Pancreas (tissue), 10 donors: Measurements from ENCODE around the gene CACNA2D3. TPM values are rescaled to one million over a fixed set of nuclear protein-coding genes. Genes with fewer than 3 reads are reported as not detected.

Source experiments
- ATAC-seq, 4 donors: fragments of 200-7000 bp; cut with Tn5 transposase; one replicate each; pipeline versions ENCODE4 v1.8.0 to v1.9.1; 2020; ENCODE audit warnings: mild to moderate bottlenecking in 4 of 4, moderate library complexity in 4 of 4
- DNase-seq, 6 donors: peaks; one replicate each; pipeline ENCODE4 v3.0.0-alpha.2; 2020
- FAIRE-seq: peaks from 2 replicates; lab custom pipeline; 2012; peaks lifted over from hg19 to GRCh38; lab: Jason Lieb, UNC
- H3K27ac ChIP-seq, 4 donors: fragments of 200-600 bp; sonication (generic); 1 replicate in 3 of 4; 2 replicates in 1 of 4; pipeline versions ENCODE4 v1.5.0 to v1.8.0; 2020
- H3K27me3 ChIP-seq, 4 donors: fragments of 200-600 bp; one replicate each; pipeline ENCODE4 v1.8.0; 2021
- H3K36me3 ChIP-seq, 3 donors: fragments of 200-600 bp; sonication (generic) in 1 of 3; one replicate each; pipeline versions ENCODE4 v1.5.0 to v1.8.0; 2020 to 2021
- H3K4me1 ChIP-seq, 3 donors: fragments of 200-600 bp; one replicate each; pipeline ENCODE4 v1.8.0; 2021
- H3K4me3 ChIP-seq, 4 donors: fragments of 200-600 bp; sonication (generic) in 2 of 4; one replicate each; pipeline versions ENCODE4 v1.5.0 to v1.8.0; 2020 to 2021
- H3K9me3 ChIP-seq, 4 donors: fragments of 200-600 bp; one replicate each; pipeline ENCODE4 v1.8.0; 2021
- CTCF ChIP-seq, 4 donors: fragments of 200-600 bp; sonication (generic) in 3 of 4; IDR thresholded peaks; one replicate each; pipeline versions ENCODE4 v1.5.0 to v1.8.0; 2021; ENCODE audit warnings: antibody characterized with exemption in 4 of 4
- WGBS, 2 donors: extraction: QIAGEN DNeasy Blood & Tissue Kit; methylation state at CpG; one replicate each; pipeline ENCODE4 v1.1.7; 2013; 5-methylcytosine and 5-hydroxymethylcytosine counted together
- intact Hi-C, 3 donors: fragments of 100-400 bp; cut with DNase I; formaldehyde crosslinking; loops; one replicate each; pipeline versions ENCODE4 v1.11.1 to v1.14.2; 2022
- polyA plus RNA-seq, 2 donors: library from polyadenylated mRNA; stranded (reverse); fragments of 200-250 nt; gene quantifications; one replicate each; pipeline ENCODE4 v1.2.3, GENCODE V29; 2013
- total RNA-seq, 6 donors: library from RNA; stranded (reverse); fragmentation: NEBNext Ultra II Directional in 4 of 6; extraction: Animal tissue kit (Norgen Biotek cat#: 25700) in 4 of 6; gene quantifications; one replicate each; pipeline versions ENCODE4 v1.2.1 to v1.2.4, GENCODE V29; 2021 to 2023
- donor health status: healthy with polysubstance abuse.
- donor health status: DM: no; HTN: no; CAD: no; lungs with moderate emphysema.
- donor health status: DM: no; HTN: no; CAD: no.
- donor health status: control.
- donor health status: control.
- donor health status: Bipolar disorder and iron deficiency.
- donor health status: DM: yes; HTN: yes; CAD: no.
- donor health status: DM: no; HTN: no; CAD: no.
- donor health status: DM: no; HTN: no; CAD: no.
- donor health status: DM: yes; HTN: yes; CAD: no.

CACNA2D3 gene
- total and polyA plus RNA-seq, 8 donors = 0.19 to 0.75 (median 0.37) TPM; not detected in 2

- Histone ChIP-seq H3K27ac (no peak overlapping the region), H3K27me3 (no peaks in the 10 kb centered on the region), H3K36me3 (no peaks in the 10 kb centered on the region), H3K4me1 (no peaks in the 10 kb centered on the region), H3K4me3 (no peak overlapping the region), H3K9me3 (no peaks in the 10 kb centered on the region)
- WGBS, 2 donors = 59 to 61% methylated on average over 9 of the region's 9 CpGs
- no peak for TF ChIP-seq CTCF (IDR thresholded peaks at IDR 0.05)
- FAIRE-seq (no peak), DNase-seq (no peak), ATAC-seq (peak in 2 of 4 donors; percentile 38 to 51)
- intact Hi-C loops = no loop called here
Observed at GRCh38 chr3:54660714-54661132, 538.4 kb downstream of the CACNA2D3 start.

GRCh38 chr3:54661151-54661550 lies 538.8 kb downstream of the CACNA2D3 start:
- DNase-seq (no peak), FAIRE-seq (no peak), ATAC-seq (no peak)
- no peak for TF ChIP-seq CTCF (IDR thresholded peaks at IDR 0.05)
- H3K27me3 ChIP-seq = no peaks in the 10 kb centered on the region
- no peaks in the 10 kb centered on the region for H3K9me3 ChIP-seq
- H3K4me1 ChIP-seq = no peaks in the 10 kb centered on the region
- intact Hi-C loops = no loop called here
- WGBS, 2 donors = 57 to 65% methylated on average over 3 of the region's 3 CpGs
- H3K4me3 ChIP-seq = no peak overlapping the region
- no peak overlapping the region for H3K27ac ChIP-seq
- no peaks in the 10 kb centered on the region for H3K36me3 ChIP-seq

- no peak overlapping the region for H3K27ac ChIP-seq
Observed at GRCh38 chr3:54663501-54664011, 541.2 kb downstream of the CACNA2D3 start.

DNA sequence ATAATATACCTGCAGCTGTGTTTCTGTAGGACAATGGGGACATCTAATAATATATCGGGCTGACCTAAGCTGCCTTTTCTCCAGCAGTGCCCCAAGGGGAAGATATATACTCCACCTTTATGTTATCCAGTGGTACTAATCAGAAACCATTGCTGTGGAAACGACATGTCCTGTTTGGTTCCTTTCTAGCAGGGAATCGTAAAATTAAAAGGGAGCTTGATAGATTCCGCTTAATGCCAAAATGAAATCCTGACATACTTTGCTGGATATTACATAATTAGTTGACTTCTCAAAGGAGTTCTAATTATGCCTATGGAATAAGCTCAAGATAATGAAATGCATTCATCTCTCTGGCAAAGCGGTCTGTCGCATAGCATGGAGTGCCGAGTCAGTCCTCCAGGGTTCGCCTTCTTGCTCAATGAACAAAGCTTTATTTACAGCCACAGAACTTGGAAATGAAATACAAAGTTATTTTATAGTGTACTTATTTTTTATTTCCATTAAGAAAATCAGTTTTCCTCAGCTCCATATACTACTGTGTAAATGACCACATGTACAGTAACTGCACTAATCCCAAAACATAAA lies 542.8 kb downstream of the CACNA2D3 start:
- no peaks in the 10 kb centered on the region for H3K36me3 ChIP-seq
- no peak overlapping the region for H3K4me3 ChIP-seq
- no peaks in the 10 kb centered on the region for H3K4me1 ChIP-seq
- H3K27me3 ChIP-seq = no peaks in the 10 kb centered on the region
- DNase-seq (no peak), ATAC-seq (no peak), FAIRE-seq (no peak)
- intact Hi-C loops = no loop called here
- 82 to 83% methylated on average over 8 of the region's 8 CpGs for WGBS, 2 donors
- H3K27ac ChIP-seq = no peak overlapping the region
- no peak for TF ChIP-seq CTCF (IDR thresholded peaks at IDR 0.05)
- H3K9me3 ChIP-seq = no peaks in the 10 kb centered on the region

More at GRCh38 chr3:54663501-54664011, 541.2 kb downstream of the CACNA2D3 start:
- no peak for FAIRE-seq
- 85 to 92% methylated on average over 4 of the region's 4 CpGs for whole genome bisulfite sequencing, 2 donors
- Histone ChIP-seq H3K36me3 (no peaks in the 10 kb centered on the region), H3K4me1 (no peaks in the 10 kb centered on the region), H3K9me3 (no peaks in the 10 kb centered on the region), H3K4me3 (no peak overlapping the region), H3K27me3 (no peaks in the 10 kb centered on the region)
- no peak for ATAC-seq
- TF ChIP-seq CTCF (IDR thresholded peaks at IDR 0.05) = no peak
- DNase-seq = no peak
- intact Hi-C loops = no loop called here

GRCh38 chr3:54668236-54668635 lies 545.9 kb downstream of the CACNA2D3 start:
- Histone ChIP-seq H3K4me3 (no peak overlapping the region), H3K4me1 (no peaks in the 10 kb centered on the region), H3K36me3 (no peaks in the 10 kb centered on the region), H3K27me3 (no peaks in the 10 kb centered on the region), H3K27ac (no peak overlapping the region), H3K9me3 (no peaks in the 10 kb centered on the region)
- no peak for TF ChIP-seq CTCF (IDR thresholded peaks at IDR 0.05)
- WGBS, 2 donors = 58 to 67% methylated on average over 3 of the region's 3 CpGs
- intact Hi-C loops = no loop called here
- no peak for ATAC-seq
- DNase-seq = no peak
- FAIRE-seq = no peak
